GM19043 (cell line): Measurements from ENCODE around the gene DQX1.
"Not testable (repeated sequence)": the region's sequence is repeated elsewhere in the genome, so short reads cannot be mapped to it uniquely, and the experiment has no call there.

Source experiments
- ATAC-seq: cut with Tn5 transposase; IDR thresholded peaks from one replicate; pipeline ENCODE4 v1.9.1; 2021; ENCODE audit warnings: low read depth; ENCODE audit not compliant: unreplicated experiment

DQX1 gene

GRCh38 chr2:74498500-74499266, 27.3 kb downstream of the DQX1 start:
- no peak for ATAC-seq

GRCh38 chr2:74497777-74498499, 28.1 kb downstream of the DQX1 start:
- ATAC-seq = no peak

- no peak for ATAC-seq
These were observed 28.8 kb downstream of the DQX1 start for GRCh38 chr2:74496997-74497776.

- no peak for ATAC-seq
These were observed 30.6 kb downstream of the DQX1 start for GRCh38 chr2:74495440-74495839.

- ATAC-seq = no peak
These were observed 32.5 kb downstream of the DQX1 start for GRCh38 chr2:74493546-74493945.

- ATAC-seq = no peak
These were observed 34.1 kb downstream of the DQX1 start for GRCh38 chr2:74491648-74492544.

GRCh38 chr2:74489906-74490305, 36.1 kb downstream of the DQX1 start:
- no peak for ATAC-seq

GRCh38 chr2:74488643-74489481, 37.2 kb downstream of the DQX1 start:
- ATAC-seq = no peak

GRCh38 chr2:74486141-74486540, 39.9 kb downstream of the DQX1 start:
- no peak for ATAC-seq

GRCh38 chr2:74483675-74484164, 42.3 kb downstream of the DQX1 start:
- not testable (repeated sequence) for ATAC-seq

- peak; percentile 90 for ATAC-seq
These were observed 43.0 kb downstream of the DQX1 start, which contains the start of the genes CCDC142 and TTC31 for GRCh38 chr2:74482801-74483674. TSS of gene CCDC142 (minus strand) at chr2:74482998. CDS start at chr2:74482837, 161 bp downstream. TSS of gene TTC31 (plus strand) at chr2:74483081. CDS start at chr2:74483096, 15 bp downstream.

GRCh38 chr2:74481961-74482800, 43.9 kb downstream of the DQX1 start:
- ATAC-seq = peak; percentile 36

GRCh38 chr2:74481431-74481830, 44.6 kb downstream of the DQX1 start:
- no peak for ATAC-seq

GRCh38 chr2:74474899-74475298, 51.1 kb downstream of the DQX1 start:
- ATAC-seq = no peak

GRCh38 chr2:74474481-74474880, 51.5 kb downstream of the DQX1 start:
- no peak for ATAC-seq

GRCh38 chr2:74472945-74473258, 53.1 kb downstream of the DQX1 start:
- no peak for ATAC-seq
